Pons (tissue), 1 donor: ENCODE results near the gene GLTP.

ENCODE experiments used
- DNase-seq: peaks from one replicate; pipeline ENCODE4 v3.0.0-alpha.2; 2016; ENCODE audit warnings: low spot score

Gene GLTP

DNA sequence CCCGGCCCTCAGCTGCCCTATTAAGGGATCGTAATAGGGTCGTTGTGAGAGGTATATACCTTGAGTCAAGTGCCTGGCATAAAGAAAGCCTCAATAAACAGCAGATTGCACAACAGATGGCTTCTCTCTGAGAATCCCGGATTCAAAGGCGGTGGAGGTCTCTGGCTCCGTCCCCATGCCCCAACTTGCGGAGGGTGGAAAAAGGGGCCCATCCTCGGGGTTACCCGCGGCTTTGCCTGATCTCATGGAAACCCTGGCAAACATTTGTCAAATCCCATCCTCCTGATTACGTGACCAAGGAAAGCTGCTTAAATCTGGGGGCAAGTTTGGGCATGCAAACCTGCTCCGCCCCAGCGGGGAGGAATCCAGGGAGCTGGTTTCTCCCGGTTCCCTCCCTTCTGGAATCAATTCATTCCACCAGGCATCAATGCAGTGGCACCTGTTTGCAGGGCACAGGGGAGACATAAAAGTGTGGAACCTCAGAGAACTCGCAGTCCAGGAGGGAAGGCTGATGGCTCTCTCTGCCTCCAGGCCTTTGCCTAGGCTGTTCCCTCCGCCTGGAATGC is 59.4 kb downstream of the GLTP start:
- no peak for DNase-seq

DNA sequence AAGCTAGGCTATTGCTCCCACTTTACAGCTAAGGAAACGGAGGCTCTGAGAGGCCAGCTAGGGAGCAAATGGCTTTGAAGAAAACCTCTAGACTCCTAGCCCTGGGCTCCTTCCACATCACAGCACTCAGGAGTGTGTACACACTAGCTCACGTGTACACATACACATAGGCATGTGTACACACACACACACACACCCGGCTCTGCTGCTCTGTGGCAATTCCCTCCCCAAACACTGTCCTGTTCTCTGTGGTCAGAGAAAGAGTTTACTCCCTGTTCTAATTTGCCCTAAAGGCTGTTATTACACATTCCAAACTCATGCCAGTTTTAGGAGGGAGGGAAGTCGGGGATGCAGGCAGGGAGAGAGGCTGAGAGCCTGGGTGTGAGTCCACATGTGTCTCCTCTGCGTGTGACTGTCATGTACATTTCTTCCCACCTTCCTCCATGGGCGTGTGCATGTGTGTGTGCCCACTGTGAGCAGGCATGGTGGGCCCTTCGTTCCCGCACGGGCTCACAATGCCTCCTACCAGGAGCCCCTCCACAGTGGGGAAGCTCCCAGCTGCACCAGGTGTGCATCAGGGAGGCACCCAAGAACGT is 61.3 kb downstream of the GLTP start:
- DNase-seq, result no peak

DNA sequence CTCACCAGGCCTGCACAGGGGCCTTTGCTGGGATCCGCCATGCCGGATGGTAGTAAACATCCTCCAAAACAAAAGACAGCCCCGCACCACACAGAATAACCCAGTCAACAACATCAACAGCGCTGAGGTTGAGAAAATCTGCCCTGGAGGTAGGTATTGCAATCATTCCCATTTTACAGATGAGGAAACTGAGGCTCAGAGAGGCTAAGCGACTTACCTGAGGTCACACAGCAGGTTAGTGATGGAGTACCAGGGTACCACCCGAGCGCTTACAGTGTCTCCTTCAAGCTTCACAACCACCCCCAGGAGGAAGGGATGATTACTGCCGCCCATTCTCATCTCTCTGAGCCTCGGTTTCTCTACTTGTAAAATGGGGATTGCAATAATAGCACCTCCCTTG is 62.1 kb downstream of the GLTP start:
- no peak for DNase-seq

DNA sequence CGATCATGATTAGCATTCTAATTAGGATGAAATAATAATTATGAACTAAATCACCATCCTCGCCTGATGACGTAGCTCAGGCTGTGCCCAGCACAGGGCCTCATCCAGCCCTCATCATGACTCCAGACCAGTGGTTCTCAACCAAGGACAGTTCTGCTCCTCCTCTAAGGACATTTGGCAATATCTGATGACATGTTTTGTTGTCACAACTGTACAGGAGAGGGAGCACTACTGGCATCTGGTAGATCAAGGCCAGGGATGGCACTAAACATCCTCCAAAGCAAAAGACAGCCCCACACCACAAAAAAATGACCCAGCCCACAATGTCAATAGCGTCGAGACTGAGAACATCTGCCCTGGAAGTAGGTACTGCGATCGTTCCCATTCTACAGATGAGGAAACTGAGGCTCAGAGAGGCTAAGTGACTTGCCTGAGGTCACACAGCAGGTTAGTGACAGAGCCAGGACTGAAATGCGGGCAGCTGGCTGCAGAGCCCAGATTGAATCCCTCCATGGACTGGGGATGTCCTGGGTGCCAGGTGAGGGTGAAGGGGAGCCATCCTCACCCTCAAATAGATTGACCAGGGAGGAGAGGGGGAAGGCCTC is 62.6 kb downstream of the GLTP start:
- no peak for DNase-seq

DNA sequence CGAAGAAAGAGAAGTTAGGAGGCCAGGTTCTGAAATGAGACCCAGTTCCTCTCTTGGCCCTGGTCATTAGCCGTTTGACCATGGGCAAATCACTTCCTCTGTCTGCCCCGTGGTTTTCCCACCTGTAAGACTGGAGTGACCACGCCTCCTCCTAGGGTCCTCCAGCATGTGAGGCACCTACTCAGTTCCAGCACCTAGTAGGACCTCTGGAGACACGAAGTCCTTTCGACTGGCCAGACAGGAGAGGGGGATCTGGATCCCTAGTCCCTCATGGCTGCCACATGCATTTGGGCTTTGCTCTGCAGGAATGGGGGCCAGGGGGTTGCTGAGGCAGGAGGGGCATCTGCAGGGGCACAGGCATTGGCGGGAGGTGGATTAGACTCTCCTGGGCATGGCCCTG is 63.5 kb downstream of the GLTP start:
- no peak for DNase-seq

DNA sequence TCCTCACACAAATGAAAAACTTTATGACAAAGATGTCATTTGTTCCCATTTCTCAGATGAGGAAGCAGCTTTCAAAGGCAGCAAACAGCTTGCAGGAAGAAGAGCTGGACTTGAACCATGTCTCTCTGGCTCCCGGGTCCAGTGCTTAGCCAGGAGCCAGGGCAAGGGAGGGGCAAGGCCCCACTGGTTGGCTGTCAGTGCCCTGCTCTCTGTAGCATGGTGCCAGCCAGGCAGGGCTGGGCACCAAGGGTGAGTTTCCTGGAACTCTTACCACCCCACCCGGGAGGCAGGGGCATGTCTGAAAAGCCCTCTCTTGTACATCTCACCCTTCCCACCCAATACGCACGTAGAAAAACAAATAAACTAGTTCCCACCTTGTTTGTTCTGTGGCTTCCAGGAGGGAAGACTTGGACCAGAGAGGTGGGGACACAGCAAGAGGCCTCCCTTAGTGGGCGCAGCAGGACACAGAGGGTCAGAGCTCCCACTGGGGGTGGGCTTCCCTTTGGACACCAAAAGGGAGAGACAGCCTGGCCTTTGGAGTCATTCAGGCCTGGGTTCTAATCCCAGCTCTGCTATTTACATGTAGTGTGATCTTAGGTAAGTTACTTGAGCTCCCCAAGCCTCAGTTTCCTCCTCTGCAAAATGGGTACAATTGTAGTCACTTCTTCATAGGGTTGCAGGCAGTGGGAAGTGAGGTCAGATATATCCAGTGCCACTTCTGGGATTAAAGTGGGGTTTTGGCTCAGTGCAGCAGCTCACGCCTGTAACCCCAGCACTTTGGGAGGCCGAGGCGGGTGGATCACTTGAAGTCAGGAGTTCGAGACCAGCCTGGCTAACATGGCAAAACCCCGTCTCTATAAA is 64.4 kb downstream of the GLTP start:
- DNase-seq, result no peak

DNA sequence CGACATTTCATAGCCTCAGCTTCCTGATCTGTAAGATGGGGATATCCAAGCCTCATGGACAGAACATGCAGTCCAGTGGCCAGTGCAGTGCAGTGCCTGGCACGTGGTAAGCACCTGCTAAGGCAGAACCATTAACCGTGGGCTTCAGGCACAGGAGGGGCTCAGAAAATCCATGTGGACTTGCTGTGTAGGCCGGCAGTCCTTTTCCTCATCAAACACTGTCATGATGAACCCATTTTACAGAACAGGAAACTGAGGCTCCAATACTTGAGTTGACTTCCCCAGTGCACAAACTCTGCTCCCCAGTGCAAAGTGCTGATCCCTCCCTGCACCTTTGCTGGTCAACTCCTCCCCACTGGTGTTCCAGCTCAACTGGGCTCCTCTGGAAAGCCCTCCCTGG is 65.1 kb downstream of the GLTP start:
- no peak for DNase-seq

DNA sequence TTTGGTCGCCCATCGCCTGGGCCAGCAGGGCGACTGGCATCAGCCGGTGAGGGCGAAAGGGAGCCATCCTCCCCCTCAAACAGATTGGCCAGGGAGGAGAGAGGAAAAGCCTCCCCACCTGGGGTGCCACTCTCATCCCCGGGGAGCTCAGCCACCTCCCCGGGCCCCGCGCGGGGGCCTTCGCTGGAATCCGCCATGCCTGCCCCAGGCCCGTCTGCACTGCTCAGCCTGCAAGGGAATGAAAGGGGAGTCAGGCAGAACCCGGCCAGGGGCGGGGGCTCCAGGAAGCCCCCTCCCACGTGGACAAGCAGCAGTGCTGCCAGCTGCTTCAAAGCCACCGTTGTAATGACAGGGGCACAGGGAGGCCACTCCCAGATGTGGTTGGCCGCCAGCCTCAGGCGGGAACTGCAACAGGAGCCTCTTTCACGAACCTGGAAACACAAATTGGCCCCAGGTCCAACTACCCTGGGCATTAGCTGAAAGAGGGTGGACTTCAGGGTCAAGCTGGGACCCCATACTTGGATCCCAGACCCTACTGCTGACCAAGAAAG is 65.7 kb downstream of the GLTP start:
- DNase-seq, result no peak

DNA sequence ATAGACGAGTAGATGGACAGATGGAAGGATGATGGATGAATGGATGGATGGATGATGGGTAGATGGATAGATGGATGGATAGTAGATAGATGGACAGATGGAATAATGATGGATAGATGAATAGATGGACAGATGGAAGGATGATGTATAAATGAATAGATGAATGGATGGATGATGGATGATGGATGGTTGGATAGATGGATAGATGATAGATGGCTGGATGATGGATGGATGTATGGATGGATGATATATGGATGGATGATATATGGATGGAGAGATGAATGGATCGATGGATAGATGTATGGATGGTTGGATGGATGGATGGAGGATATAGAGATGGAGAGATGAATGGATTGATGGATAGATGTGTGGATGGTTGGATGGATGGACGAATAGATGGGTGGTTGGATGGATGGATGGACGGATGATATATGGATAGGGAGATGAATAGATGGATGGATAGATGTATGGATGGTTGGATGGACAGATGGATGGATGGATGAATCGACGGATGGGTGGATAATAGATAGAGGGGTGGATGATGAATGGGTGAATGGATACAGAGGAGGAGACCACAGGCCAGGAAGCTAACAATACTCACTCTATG is 66.4 kb downstream of the GLTP start:
- DNase-seq, result no peak

DNA sequence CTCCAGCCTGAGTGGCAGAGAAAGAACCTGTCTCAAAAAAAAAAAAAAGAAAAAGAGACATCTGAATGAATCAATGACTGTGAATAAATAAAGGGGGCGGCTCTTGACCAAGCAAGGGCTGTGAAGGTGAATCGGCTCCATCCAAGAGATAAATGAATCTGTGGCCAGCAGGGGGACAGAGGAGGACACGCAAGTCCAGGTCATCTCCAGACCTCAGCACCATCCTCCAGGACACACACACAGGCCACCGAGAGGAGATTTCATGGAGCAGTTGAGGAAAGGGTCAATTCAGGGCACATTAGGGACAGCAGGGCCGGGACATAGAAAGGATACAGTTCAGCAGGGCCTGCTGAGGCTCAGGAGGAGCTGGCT is 68.7 kb downstream of the GLTP start:
- DNase-seq, result no peak

DNA sequence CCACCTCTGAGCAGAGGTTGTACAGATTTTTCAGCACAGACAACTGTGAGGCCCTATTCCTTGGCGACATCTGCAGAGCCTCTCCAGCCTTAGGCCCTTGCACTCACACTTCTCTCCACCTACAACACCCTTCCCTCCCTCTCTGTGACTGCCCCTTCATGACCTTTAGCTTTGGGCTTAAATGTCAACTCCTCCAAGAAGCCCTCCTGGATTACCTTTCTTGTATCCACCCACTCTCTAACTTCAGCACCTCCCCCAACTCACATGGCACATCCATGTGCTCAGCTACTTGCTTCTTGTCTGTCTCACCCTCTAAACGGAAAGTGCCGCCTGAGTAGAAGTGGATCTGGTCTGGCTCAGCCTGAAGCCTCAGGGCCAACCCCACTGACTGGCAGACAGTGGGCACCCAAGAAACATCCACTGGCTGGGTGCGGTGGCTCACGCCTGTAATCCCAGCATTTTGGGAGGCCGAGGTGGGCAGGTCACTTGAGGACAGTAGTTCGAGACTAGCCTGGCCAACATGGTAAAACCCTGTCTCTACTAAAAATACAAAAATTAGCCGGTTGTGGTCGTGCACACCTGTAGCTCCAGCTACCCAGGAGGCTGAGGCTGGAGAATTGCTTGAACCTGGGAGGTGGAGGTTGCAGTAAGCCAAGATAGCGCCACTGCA is 69.3 kb downstream of the GLTP start:
- DNase-seq, result no peak

DNA sequence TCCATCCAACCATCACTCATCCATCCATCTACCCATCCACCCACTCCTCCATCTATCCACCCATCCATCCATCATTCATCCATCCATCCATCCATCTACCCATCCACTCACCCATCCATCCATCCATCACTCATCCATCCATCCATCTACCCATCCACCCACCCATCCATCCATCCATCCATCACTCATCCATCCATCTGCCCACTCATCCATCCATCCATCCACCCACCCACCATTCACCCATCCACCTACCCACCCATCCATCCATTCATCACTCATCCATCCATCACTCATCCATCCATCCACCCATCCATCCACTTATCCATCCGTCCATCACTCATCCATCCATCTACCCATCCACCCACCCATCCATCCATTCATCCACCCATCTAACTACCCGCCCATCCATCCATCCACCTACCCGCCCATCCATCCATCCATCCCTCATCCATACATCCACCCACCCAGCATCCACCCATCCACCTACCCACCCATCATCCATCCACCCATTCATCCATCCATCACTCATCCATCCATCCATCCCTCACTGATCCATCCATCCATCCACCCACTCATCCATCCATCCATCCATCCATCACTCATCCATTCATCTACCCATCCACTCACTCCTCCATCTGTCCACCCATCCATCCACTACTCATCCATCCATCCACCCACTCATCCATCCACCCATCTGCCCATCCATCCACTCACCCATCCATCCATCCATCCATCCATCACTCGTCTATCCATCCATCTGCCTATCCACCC is 71.3 kb downstream of the GLTP start:
- no peak for DNase-seq

DNA sequence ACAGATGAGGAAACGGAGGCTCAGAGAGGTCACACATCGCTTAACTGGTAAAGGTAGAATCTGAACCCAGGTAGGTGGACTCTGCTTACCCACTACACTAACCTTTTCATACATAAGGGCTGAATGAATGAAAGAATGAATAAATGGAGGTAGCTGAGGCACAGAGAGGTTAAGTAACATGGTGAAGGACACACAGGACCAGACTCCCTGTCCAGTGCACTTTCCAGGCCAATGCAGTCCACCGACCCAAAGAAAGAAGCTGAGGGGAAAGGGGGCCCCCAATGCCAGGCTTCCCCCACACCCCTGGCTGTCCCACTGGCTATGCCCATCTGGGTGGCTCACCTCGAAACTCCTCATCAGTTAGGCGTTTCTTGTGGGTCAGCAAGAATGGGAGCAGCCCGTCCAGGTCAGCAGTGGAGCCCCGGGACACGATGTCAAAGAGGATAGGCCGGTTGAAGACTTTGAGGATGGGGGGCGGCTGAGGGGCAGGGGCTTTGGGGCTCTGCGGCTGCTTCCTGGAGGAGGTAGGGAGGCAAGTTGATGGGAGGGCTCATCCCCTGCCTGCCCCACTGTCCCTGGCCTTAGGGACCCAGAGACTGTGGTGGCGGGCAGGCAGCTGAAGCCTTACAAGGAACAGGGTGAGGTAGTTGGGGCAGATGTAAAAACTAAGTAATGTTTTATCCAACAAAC is 72.2 kb downstream of the GLTP start:
- no peak for DNase-seq

DNA sequence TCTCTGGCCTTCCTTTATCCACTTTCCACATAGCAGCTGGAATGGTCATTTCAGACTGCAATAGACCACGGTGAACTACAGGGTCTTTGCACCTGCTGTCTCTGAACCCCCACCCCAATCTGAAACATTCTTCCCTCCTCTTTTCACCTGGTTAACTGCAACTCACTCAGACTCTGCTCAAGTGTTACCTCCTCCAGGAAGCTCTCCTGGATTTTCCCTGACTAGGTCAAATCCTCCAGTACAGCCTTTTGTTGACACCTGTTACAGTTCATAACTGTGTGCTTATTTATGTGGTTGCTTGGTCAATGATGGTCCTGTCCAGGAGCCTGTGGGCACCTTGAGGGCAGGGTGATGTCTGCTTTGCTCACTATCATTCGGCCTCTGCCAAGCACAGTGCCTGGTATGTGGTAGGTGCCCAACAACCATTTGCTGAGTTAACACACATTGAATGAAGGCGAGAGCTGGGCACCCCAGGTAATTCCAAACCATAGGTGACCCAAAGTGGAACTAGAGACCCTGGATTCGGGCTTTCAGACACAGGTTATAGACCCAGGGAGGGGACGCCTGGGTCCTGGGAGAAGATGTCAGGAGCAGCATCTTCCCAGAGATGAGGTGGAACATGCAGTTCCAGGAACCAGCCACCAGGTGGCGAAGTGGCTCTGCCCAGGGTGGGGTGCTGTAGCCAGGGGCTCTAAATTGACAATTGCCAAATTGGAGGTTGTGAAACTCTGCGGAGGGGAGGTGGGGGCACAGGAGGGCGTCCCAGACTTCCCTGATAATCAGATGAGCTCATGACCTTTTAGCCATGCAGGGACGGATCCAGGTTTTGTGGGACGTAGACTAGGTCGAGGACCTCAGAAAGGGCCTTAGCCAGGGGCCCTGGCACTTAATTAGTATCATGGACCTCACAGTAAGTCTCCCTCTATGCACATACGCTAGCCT is 75.2 kb downstream of the GLTP start:
- DNase-seq, result peak; percentile 53

DNA sequence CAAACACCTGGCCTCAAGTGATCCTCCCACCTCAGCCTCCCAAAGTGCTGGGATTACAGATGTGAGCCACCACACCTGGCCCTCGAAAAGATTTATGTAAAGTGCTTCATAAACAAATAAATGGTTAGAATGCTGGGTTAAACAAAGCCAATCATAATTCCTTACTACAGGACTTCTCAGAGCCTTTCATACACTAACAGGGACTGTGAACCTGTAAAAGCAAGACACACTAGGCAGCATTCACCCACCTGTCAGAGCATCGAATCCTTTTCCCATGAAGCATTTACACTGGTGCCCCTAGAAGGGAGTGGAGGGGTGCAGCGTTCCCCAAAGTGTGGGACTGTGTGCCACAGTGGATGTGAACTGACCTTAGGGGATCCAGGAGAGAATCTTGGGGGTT is 76.7 kb downstream of the GLTP start:
- DNase-seq, result no peak

DNA sequence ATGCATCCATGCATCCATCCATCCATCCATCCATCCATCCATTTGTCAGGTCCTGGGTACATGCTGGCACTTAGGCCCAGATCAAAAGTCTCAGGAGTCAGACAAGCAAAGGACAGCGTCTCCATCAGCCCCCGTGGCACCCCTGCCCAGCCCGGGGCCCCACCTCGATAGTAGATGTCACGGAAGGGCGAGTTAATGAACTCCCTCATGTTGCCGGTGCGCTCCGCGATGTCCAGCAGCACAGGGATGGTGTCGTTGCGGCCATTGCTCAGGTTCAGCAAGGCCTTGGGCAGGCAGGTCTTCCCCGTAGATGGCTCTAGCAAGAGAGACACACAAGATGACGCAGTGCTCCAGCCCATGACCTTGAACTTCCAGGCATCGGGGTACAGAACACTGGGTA is 77.5 kb downstream of the GLTP start:
- DNase-seq, result no peak
